Fibroblast of the conjunctiva (primary cell): Measurements from ENCODE around the gene TMEM144.

Experiments
- DNase-seq: peaks from one replicate; pipeline ENCODE4 v3.0.0-alpha.2; 2010; ENCODE audit warnings: low read depth

Gene TMEM144

GRCh38 chr4:158209825-158210807 is at the start of gene TMEM144:
TMEM144 (plus strand) TSS chr4:158210486; CDS start chr4:158212668, 2,182 bp downstream.
- peak; percentile 67 for DNase-seq

- DNase-seq: peak; percentile 18
Measured at GRCh38 chr4:158161551-158162354, 48.5 kb upstream of the TMEM144 start.

DNA sequence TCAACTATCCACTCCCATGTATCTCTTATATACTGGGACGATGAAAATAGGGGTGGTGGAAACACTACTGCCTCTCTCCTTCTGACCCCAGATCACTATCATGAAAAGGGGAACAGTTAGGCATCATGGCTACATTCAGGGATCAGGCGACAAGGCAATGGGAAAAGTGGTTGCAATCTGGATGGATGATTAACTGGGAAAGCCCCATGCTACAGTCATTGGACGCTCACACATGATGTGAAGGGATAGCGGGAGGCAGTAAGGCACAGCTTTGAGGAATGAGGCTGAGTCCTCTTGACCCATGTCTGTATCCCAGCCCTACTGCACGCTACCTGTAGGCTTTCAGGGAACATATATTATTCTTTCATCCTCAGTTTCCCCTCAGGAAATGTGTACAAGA is 47.7 kb upstream of the TMEM144 start:
- DNase-seq: no peak

GRCh38 chr4:158163941-158164767 is 46.1 kb upstream of the TMEM144 start:
- DNase-seq: no peak

DNA sequence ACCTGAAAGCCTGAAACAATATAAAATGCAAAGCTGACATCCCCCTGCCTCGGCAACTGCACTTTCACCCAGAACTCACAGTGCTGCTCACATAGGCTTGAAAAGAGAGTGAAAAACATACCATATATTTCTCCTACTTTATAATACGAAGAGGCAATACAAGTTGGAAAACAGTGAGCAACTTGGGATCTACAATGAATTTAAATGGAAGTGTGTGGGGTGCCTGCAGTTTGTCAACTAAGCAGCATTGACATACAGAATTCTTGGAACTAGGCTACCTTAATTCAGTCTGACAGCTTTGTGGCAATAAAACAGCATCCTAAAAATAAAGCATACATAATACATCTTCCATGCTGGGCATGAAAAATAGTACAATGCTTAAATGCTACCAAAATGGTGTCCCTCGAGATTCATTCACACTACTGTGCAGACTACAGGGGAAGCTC is 45.5 kb upstream of the TMEM144 start:
- no peak for DNase-seq

- no peak for DNase-seq
Measured at GRCh38 chr4:158166701-158167100, 43.6 kb upstream of the TMEM144 start.

- DNase-seq: no peak
Measured at GRCh38 chr4:158168606-158169005, 41.7 kb upstream of the TMEM144 start.

GRCh38 chr4:158169506-158169905 is 40.8 kb upstream of the TMEM144 start:
- peak; percentile 8 for DNase-seq

DNA sequence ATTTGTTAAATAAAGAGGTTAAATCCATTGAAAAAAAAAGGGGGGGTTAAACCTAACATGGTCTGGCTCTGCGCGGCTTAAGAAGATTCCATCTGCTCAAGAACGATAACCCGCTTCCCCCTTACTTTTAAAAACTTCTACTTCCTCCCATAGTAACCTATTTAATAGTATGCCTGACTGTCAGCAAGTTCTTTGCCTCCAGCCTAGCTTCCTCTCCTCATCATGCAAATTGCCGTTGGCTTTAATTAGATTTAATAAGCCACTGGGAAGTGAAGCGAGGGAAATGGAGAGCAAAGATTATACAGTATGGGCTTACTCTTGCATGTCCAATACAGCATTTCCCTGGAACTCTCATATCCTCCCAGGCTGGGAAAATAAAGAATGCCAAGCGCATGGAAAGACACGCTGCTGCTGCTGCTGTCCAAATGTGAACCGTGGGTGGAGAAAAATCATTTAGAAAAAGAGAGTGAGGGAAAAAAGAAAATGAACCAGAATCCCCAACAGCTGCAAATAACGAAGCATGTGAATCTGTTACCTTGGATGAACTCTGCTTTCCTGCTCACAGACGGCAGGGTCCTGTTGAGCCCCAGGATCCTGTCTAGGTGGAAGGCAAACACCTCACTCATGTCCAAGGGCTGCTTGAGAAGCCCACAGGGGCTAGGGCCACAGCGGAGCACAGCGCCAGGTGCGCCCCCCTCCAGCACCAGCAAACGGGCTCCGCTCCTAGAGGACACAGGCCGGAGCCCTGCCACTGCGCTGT is 40.2 kb upstream of the TMEM144 start:
- DNase-seq: no peak

DNA sequence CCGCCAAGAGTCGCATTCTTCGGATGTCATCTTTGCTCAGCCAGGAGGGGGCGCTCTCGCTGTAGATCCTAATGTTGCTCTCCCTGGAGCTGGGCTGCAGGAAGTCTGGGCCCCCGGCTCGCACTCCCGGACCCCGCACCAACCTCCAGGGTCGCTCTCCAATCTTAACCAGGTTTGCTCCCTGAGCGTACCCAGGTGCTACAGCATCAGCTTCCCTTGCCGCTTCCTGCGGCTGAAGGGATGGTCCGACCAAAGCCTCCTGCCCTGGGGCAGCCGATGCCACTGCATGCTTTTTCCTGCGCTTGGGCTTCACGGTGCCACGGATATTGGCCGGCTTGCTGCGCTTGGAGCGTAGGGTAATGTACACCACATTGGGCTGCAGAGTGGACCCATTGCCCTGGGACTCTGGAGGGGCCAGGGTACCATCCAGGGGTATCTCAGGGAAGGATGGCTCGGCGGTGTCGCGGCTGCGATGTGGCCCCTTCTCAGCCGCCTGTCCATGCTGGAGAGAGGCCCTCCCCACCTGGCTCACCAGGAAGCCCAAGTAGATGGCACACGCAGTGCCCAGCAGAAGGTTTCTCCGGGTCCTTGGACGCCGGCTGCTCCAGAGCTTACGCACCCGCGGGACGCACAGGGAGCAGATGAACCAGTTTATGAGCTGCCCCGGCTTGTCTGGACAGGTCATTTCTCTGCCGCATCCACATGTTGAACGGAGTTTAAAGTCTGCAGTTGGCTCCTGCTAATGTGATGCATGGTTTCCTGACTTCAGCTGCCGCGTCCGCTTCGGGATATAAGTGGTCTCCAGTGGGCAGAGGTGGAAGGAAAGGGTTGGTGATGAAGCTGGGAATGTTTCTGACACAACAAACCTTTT is 39.4 kb upstream of the TMEM144 start:
- DNase-seq: no peak

DNA sequence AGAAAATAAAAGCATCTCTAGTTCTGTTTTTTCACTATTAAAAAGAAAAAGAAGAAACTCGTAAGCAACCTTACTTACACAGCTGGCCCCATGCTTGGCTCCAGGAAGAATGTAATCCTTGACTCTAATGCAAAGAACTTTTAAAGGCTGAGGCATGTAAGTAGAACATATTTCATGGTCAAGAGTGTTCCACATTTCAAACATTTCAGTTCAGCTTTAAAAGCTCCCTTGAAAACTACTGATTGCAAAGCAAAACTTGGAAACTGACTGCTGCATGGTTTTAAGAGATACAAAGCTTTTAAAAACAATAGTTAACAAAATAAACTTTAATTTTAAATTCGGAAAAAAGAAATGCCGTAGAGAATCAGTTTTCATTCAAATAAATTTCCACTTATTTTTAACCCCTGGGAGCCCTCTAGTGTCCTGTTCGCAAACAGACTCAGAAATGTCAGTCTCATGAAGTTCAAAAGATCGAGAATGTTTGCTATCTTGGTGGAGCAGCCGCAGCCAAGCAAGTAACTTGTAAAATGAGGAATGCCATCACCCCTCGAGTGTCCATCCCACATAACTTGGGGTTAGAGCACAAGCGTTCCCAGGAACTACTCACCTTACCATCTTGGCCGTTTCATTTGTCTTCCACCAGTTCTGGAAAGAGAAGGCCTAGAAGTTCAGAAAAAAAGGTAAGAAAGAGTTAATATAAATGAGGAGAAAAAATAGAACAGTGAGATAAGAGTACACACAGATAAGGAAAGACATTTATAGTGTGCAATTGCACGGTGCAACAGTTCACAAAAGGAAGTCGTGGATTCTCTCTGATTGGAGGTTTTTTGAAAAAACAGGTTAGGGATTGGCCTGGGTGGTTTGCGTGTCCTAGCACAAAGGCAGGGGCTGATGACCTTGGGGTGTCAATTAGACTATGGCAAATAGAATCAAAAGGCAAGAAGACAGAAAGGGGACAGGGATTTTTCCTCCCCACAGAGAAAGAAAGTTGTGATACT is 37.7 kb upstream of the TMEM144 start, which contains the start of gene GASK1B:
Gene GASK1B (minus strand): TSS at position 765 of the 998 bp plus-strand sequence. CDS start 1,650 bp downstream, outside the sequence.
- peak; percentile 42 for DNase-seq

GRCh38 chr4:158176108-158176507 is 34.2 kb upstream of the TMEM144 start:
- DNase-seq: no peak

DNA sequence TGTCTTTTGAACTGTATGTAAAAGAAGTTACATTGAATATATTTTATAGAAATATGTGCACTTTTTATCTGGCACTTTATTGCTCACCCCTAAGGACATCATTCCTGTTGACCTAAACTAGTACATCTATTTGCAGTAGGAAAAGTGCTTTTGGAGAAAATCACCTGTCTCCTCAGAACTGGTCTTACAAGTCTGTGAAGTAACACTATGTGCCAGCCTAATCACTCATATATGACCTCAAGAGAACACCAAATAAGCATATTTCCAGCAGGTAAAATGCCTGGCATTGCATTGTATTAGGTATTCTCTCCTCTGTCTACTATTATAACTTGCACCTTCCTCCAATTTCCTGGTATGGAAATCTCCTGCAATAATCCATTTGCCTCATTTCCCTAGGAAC is 33.5 kb upstream of the TMEM144 start:
- DNase-seq: no peak

DNA sequence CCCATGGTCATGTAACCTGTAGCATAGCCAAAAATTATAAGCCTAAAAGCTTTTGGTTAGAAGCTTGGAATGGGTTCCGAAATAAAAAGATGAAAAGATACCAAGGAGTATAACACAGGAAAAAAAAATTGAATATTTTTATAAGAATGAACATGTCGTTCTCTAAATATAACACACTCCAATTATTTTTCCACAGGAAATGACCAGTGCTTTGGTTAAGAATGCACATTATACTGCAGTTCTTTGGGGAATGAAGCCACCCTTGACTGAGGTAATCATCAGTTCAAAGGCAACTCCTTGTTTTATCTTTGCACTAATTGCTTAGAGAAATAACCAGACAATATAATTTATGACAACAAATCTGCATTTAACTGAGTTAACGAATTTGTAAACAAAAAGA is 30.8 kb upstream of the TMEM144 start:
- no peak for DNase-seq

- DNase-seq: no peak
Measured at GRCh38 chr4:158181906-158182305, 28.4 kb upstream of the TMEM144 start.

GRCh38 chr4:158182736-158183135 is 27.6 kb upstream of the TMEM144 start:
- no peak for DNase-seq

- DNase-seq: no peak
Measured at GRCh38 chr4:158186815-158187214, 23.5 kb upstream of the TMEM144 start.

- DNase-seq: no peak
Measured at GRCh38 chr4:158189422-158189821, 20.9 kb upstream of the TMEM144 start.

- no peak for DNase-seq
Measured at GRCh38 chr4:158190718-158191117, 19.6 kb upstream of the TMEM144 start.
